NCI-H510A treated with DMSO at 0.1 percent for 48 hours (cell line): ENCODE results near the gene CAB39L.

Experiments
- DNase-seq: peaks from one replicate; lab custom pipeline; 2025; lab: John Stamatoyannopoulos, UW

Gene CAB39L

GRCh38 chr13:49443704-49444523 lies at the start of gene CAB39L, which contains the start of gene SETDB2:
Gene CAB39L, minus strand, starts transcription at chr13:49444064. Its CDS starts 61,154 bp downstream, at chr13:49382910.
Gene SETDB2, plus strand, starts transcription at chr13:49444274. Its CDS starts 7,620 bp downstream, at chr13:49451894.
- peak; percentile 93 for DNase-seq

GRCh38 chr13:49488563-49488962 lies 44.7 kb upstream of the CAB39L start:
- DNase-seq = no peak

GRCh38 chr13:49481788-49482187 lies 37.9 kb upstream of the CAB39L start:
- DNase-seq = no peak

- DNase-seq = no peak
Measured at GRCh38 chr13:49476529-49476928, 32.7 kb upstream of the CAB39L start.

- DNase-seq = no peak
Measured at GRCh38 chr13:49472186-49472585, 28.3 kb upstream of the CAB39L start.

- no peak for DNase-seq
Measured at GRCh38 chr13:49466292-49466838, 22.5 kb upstream of the CAB39L start.

GRCh38 chr13:49464621-49465325 lies 20.9 kb upstream of the CAB39L start:
- no peak for DNase-seq

GRCh38 chr13:49464085-49464484 lies 20.2 kb upstream of the CAB39L start:
- no peak for DNase-seq

- no peak for DNase-seq
Measured at GRCh38 chr13:49459580-49459979, 15.7 kb upstream of the CAB39L start.

GRCh38 chr13:49457221-49457620 lies 13.4 kb upstream of the CAB39L start:
- no peak for DNase-seq

GRCh38 chr13:49456156-49456555 lies 12.3 kb upstream of the CAB39L start:
- DNase-seq = no peak

- DNase-seq = no peak
Measured at GRCh38 chr13:49455007-49455398, 11.1 kb upstream of the CAB39L start.

GRCh38 chr13:49454388-49455006 lies 10.6 kb upstream of the CAB39L start:
- DNase-seq = no peak

- DNase-seq = no peak
Measured at GRCh38 chr13:49453465-49453864, 9.6 kb upstream of the CAB39L start.

- DNase-seq = no peak
Measured at GRCh38 chr13:49452725-49453457, 9.0 kb upstream of the CAB39L start.

GRCh38 chr13:49450105-49450819 lies 6.4 kb upstream of the CAB39L start:
- no peak for DNase-seq

GRCh38 chr13:49448753-49449152 lies 4.9 kb upstream of the CAB39L start:
- no peak for DNase-seq

GRCh38 chr13:49446473-49446872 lies 2.6 kb upstream of the CAB39L start:
- DNase-seq = no peak

- DNase-seq = peak; percentile 55
Measured at GRCh38 chr13:49444524-49445395, 896 bp upstream of the CAB39L start.

GRCh38 chr13:49443357-49443703 lies 534 bp downstream of the CAB39L start:
- peak; percentile 52 for DNase-seq
